SK-N-MC (cell line): ENCODE data around the gene ICE2.

Experiments used
- EZH2 ChIP-seq: fragments of 200-600 bp; sonication (generic); IDR thresholded peaks from one replicate; pipeline ENCODE4 v1.6.1; 2017; ENCODE audit warnings: antibody characterized with exemption
- FOXP2 ChIP-seq: optimal IDR thresholded peaks from 2 replicates; pipeline ENCODE3; 2011; ENCODE audit warnings: mild to moderate bottlenecking, moderate library complexity; ENCODE audit not compliant: insufficient read depth; ENCODE audit errors: extremely low read length, control extremely low read depth
- POLR2AphosphoS5 ChIP-seq: IDR thresholded peaks from 2 replicates; pipeline ENCODE4 v1.6.1; 2012; ENCODE audit warnings: mild to moderate bottlenecking, low read depth, low read length, borderline replicate concordance

GRCh38 chr15:60514261-60514881, 35.4 kb upstream of the ICE2 start:
- TF ChIP-seq EZH2 (no peak), POLR2AphosphoS5 (no peak), FOXP2 (no peak)
